ENCODE results near the gene ARSI. TPM values are rescaled to one million over a fixed set of nuclear protein-coding genes. Genes with fewer than 3 reads are reported as not detected.

Gene ARSI
- total and polyA plus RNA-seq, 7 donors: 0.15 to 0.45 TPM; not detected in 5

- ATAC-seq: peak in 3 of 4 donors; percentile 19 to 29 (median 28)
Observed at GRCh38 chr5:150338546-150338945, 35.8 kb upstream of the ARSI start.

GRCh38 chr5:150335778-150336177 lies 33.1 kb upstream of the ARSI start:
- Histone ChIP-seq H3K27ac (no peak overlapping the region), H3K9me3 (no peaks in the 10 kb centered on the region), H3K27me3 (ENCODE audit: insufficient read depth in 3 of 3, low read length in 2 of 3) (no peaks in the 10 kb centered on the region), H3K4me3 (no peak overlapping the region), H3K36me3 (ENCODE audit: insufficient read depth in 1 of 2, low read depth in 1 of 2) (no peaks in the 10 kb centered on the region), H3K4me1 (peaks cover 9% of the 10 kb centered on the region)
- DNase-seq (no peak), ATAC-seq (no peak)
- no peak for TF ChIP-seq CTCF (IDR thresholded peaks at IDR 0.05)
- WGBS, 3 donors: 80 to 84% (median 83%) methylated on average over 4 of the region's 4 CpGs
- intact Hi-C loops (cut with DNase I): no loop called here

More at GRCh38 chr5:150338546-150338945, 35.8 kb upstream of the ARSI start:
- H3K4me3 ChIP-seq: no peak overlapping the region
- H3K36me3 ChIP-seq (ENCODE audit: insufficient read depth in 1 of 2, low read depth in 1 of 2): no peaks in the 10 kb centered on the region
- H3K4me1 ChIP-seq: peaks cover 9% of the 10 kb centered on the region
- WGBS, 3 donors: 87 to 96% (median 87%) methylated on average over 11 of the region's 11 CpGs
- TF ChIP-seq CTCF (IDR thresholded peaks at IDR 0.05): no peak
- H3K9me3 ChIP-seq: no peaks in the 10 kb centered on the region
- no peaks in the 10 kb centered on the region for H3K27me3 ChIP-seq (ENCODE audit: insufficient read depth in 3 of 3, low read length in 2 of 3)
- DNase-seq: no peak
- no peak overlapping the region for H3K27ac ChIP-seq
- intact Hi-C loops (cut with DNase I): no loop called here

- Histone ChIP-seq H3K9me3 (no peaks in the 10 kb centered on the region), H3K27ac (no peak overlapping the region), H3K36me3 (ENCODE audit: insufficient read depth in 1 of 2, low read depth in 1 of 2) (no peaks in the 10 kb centered on the region), H3K4me3 (no peak overlapping the region), H3K4me1 (no peaks in the 10 kb centered on the region), H3K27me3 (ENCODE audit: insufficient read depth in 3 of 3, low read length in 2 of 3) (no peaks in the 10 kb centered on the region)
- TF ChIP-seq CTCF (IDR thresholded peaks at IDR 0.05): no peak
- DNase-seq (no peak), ATAC-seq (no peak)
- intact Hi-C loops (cut with DNase I): no loop called here
- 86 to 89% (median 88%) methylated on average over 5 of the region's 5 CpGs for WGBS, 3 donors
Observed at GRCh38 chr5:150333400-150333799, 30.7 kb upstream of the ARSI start.

GRCh38 chr5:150329881-150330876 lies 27.5 kb upstream of the ARSI start:
- ATAC-seq (peak in 2 of 4 donors; percentile 43 to 84), DNase-seq (no peak)
- Histone ChIP-seq H3K4me3 (no peak overlapping the region), H3K27me3 (ENCODE audit: insufficient read depth in 3 of 3, low read length in 2 of 3) (no peaks in the 10 kb centered on the region), H3K27ac (no peak overlapping the region), H3K36me3 (ENCODE audit: insufficient read depth in 1 of 2, low read depth in 1 of 2) (no peaks in the 10 kb centered on the region), H3K9me3 (no peaks in the 10 kb centered on the region), H3K4me1 (no peaks in the 10 kb centered on the region)
- no peak for TF ChIP-seq CTCF (IDR thresholded peaks at IDR 0.05)
- WGBS, 3 donors: 73 to 77% (median 76%) methylated on average over 17 of the region's 17 CpGs
- intact Hi-C loops (cut with DNase I): no loop called here
